HEK293 (cell line): Measurements from ENCODE around the gene GGT5.

Experiments
- CTCF ChIA-PET: fragments of 350-600 bp; formaldehyde crosslinking; extraction: SDS; loops from one replicate; lab custom pipeline; 2021; ENCODE audit warnings: antibody characterized with exemption; lab: Yijun Ruan, JAX
- POLR2A ChIA-PET: fragments of 300-600 bp; formaldehyde crosslinking; extraction: SDS; loops from one replicate; lab custom pipeline; 2020; ENCODE audit warnings: antibody characterized with exemption, inconsistent platforms; lab: Yijun Ruan, JAX
- H3K27ac ChIP-seq: fragments of 200-500 bp; sonication (Bioruptor generic); 2 replicates; pipeline ENCODE4 v1.5.1; 2014; ENCODE audit warnings: low read depth, low read length, control low read depth, inconsistent platforms; ENCODE audit errors: extremely low read depth
- H3K36me3 ChIP-seq, 2 experiments: fragments of 200-500 bp in 1 of 2; sonication (Bioruptor generic) in 1 of 2; 1 replicate in 1 of 2; 2 replicates in 1 of 2; pipeline ENCODE4 v1.5.1; 2014 to 2017; ENCODE audit warnings: inconsistent platforms in 2 of 2, low read length in 2 of 2; ENCODE audit not compliant: control insufficient read depth in 2 of 2, insufficient read depth in 1 of 2
- H3K4me1 ChIP-seq: fragments of 200-500 bp; sonication (Bioruptor generic); 2 replicates; pipeline ENCODE4 v1.5.1; 2014; ENCODE audit warnings: mild to moderate bottlenecking, low read length, inconsistent platforms; ENCODE audit not compliant: control insufficient read depth, insufficient read depth
- H3K4me3 ChIP-seq: 2 replicates; pipeline ENCODE4 v1.5.1; 2011; ENCODE audit warnings: low read depth, mild to moderate bottlenecking, control low read depth, low read length, moderate library complexity
- H3K9me3 ChIP-seq: fragments of 200-500 bp; sonication (Bioruptor generic); 2 replicates; pipeline ENCODE4 v1.5.1; 2014; ENCODE audit warnings: low read depth, low read length, inconsistent platforms; ENCODE audit not compliant: control insufficient read depth, insufficient read depth
- BCL11A ChIP-seq: fragments of 450-650 bp; formaldehyde crosslinking; IDR thresholded peaks from 2 replicates; pipeline ENCODE4 v1.5.1; 2016; ENCODE audit warnings: low read depth, missing biosample characterization, missing genetic modification characterization
- CTCF ChIP-seq: fragments of 450-650 bp; formaldehyde crosslinking; IDR thresholded peaks from 2 replicates; pipeline ENCODE4 v1.5.1; 2016; ENCODE audit warnings: missing biosample characterization, missing genetic modification characterization
- GLIS2 ChIP-seq: fragments of 450-650 bp; formaldehyde crosslinking; IDR thresholded peaks from 2 replicates; pipeline ENCODE4 v1.5.1; 2016; ENCODE audit warnings: missing biosample characterization, missing genetic modification characterization
- KLF17 ChIP-seq: fragments of 450-650 bp; formaldehyde crosslinking; IDR thresholded peaks from 2 replicates; pipeline ENCODE4 v1.5.1; 2016; ENCODE audit warnings: missing biosample characterization, missing genetic modification characterization
- OVOL3 ChIP-seq: fragments of 450-650 bp; formaldehyde crosslinking; IDR thresholded peaks from 2 replicates; pipeline ENCODE4 v1.5.1; 2016; ENCODE audit warnings: missing biosample characterization, missing genetic modification characterization
- PATZ1 ChIP-seq: fragments of 450-650 bp; formaldehyde crosslinking; IDR thresholded peaks from 2 replicates; pipeline ENCODE4 v1.5.1; 2016; ENCODE audit warnings: missing biosample characterization, missing genetic modification characterization
- PRDM1 ChIP-seq: fragments of 450-650 bp; formaldehyde crosslinking; IDR thresholded peaks from 2 replicates; pipeline ENCODE4; 2016; ENCODE audit warnings: missing biosample characterization, missing genetic modification characterization
- YY1 ChIP-seq: fragments of 450-650 bp; formaldehyde crosslinking; IDR thresholded peaks from 2 replicates; pipeline ENCODE4 v1.5.1; 2018; ENCODE audit warnings: missing biosample characterization, missing genetic modification characterization
- ZBTB21 ChIP-seq: fragments of 450-650 bp; formaldehyde crosslinking; IDR thresholded peaks from 2 replicates; pipeline ENCODE4 v1.5.1; 2017; ENCODE audit warnings: missing biosample characterization, missing genetic modification characterization
- ZFHX2 ChIP-seq: fragments of 450-650 bp; formaldehyde crosslinking; conservative IDR thresholded peaks from 2 replicates; pipeline ENCODE4 v1.5.1; 2016; ENCODE audit warnings: missing biosample characterization, missing genetic modification characterization
- ZNF202 ChIP-seq: fragments of 450-650 bp; formaldehyde crosslinking; IDR thresholded peaks from 2 replicates; pipeline ENCODE4 v1.5.1; 2016; ENCODE audit warnings: missing biosample characterization, missing genetic modification characterization, borderline replicate concordance
- ZNF26 ChIP-seq: fragments of 450-650 bp; formaldehyde crosslinking; IDR thresholded peaks from 2 replicates; pipeline ENCODE4 v1.5.1; 2016; ENCODE audit warnings: missing biosample characterization, missing genetic modification characterization
- ZNF366 ChIP-seq: fragments of 450-650 bp; formaldehyde crosslinking; conservative IDR thresholded peaks from 2 replicates; pipeline ENCODE4 v1.5.1; 2016; ENCODE audit warnings: missing biosample characterization, missing genetic modification characterization
- ZNF423 ChIP-seq: fragments of 450-650 bp; formaldehyde crosslinking; IDR thresholded peaks from 2 replicates; pipeline ENCODE4 v1.5.1; 2016; ENCODE audit warnings: missing biosample characterization, missing genetic modification characterization
- ZNF510 ChIP-seq: fragments of 450-650 bp; formaldehyde crosslinking; IDR thresholded peaks from 2 replicates; pipeline ENCODE4 v1.5.1; 2018; ENCODE audit warnings: mild to moderate bottlenecking, missing genetic modification characterization, missing biosample characterization; ENCODE audit not compliant: insufficient replicate concordance
- ZNF530 ChIP-seq: fragments of 450-650 bp; formaldehyde crosslinking; IDR thresholded peaks from 2 replicates; pipeline ENCODE4 v1.5.1; 2016; ENCODE audit warnings: low read depth, missing biosample characterization, missing genetic modification characterization
- ZNF548 ChIP-seq: fragments of 450-650 bp; formaldehyde crosslinking; IDR thresholded peaks from 2 replicates; pipeline ENCODE4 v1.5.1; 2016; ENCODE audit warnings: missing biosample characterization, missing genetic modification characterization
- ZNF558 ChIP-seq: fragments of 450-650 bp; formaldehyde crosslinking; IDR thresholded peaks from 2 replicates; pipeline ENCODE4 v1.5.1; 2016; ENCODE audit warnings: missing biosample characterization, missing genetic modification characterization
- ZNF645 ChIP-seq: fragments of 450-650 bp; formaldehyde crosslinking; IDR thresholded peaks from 2 replicates; pipeline ENCODE4; 2016; ENCODE audit warnings: missing biosample characterization, missing genetic modification characterization
- ZNF658 ChIP-seq: fragments of 450-650 bp; formaldehyde crosslinking; IDR thresholded peaks from 2 replicates; pipeline ENCODE4; 2016; ENCODE audit warnings: missing biosample characterization, missing genetic modification characterization
- ZSCAN23 ChIP-seq: fragments of 450-650 bp; formaldehyde crosslinking; IDR thresholded peaks from 2 replicates; pipeline ENCODE4 v1.5.1; 2016; ENCODE audit warnings: missing biosample characterization, missing genetic modification characterization
- ZSCAN5A ChIP-seq: fragments of 450-650 bp; formaldehyde crosslinking; IDR thresholded peaks from 2 replicates; pipeline ENCODE4 v1.5.1; 2016; ENCODE audit warnings: missing biosample characterization, missing genetic modification characterization

The GGT5 gene

GRCh38 chr22:24201681-24202614, 42.9 kb downstream of the GGT5 start:
- ChIA-PET POLR2A (interaction anchor here (0.7 kb wide), 1 partner anchor 340 kb away, joined by 4 read pairs; no protein-coding TSS in a partner anchor), CTCF (interaction anchor here (0.8 to 1.2 kb wide), 3 partner anchors 11 to 41 kb away, joined by 4 read pairs; no protein-coding TSS in a partner anchor)
- Histone ChIP-seq H3K4me3 (no peak overlapping the region), H3K36me3 (no peaks in the 10 kb centered on the region), H3K4me1 (no peaks in the 10 kb centered on the region), H3K27ac (no peak overlapping the region), H3K9me3 (no peaks in the 10 kb centered on the region)
- TF ChIP-seq ZSCAN5A (tag by site-specific recombination) (no peak), GLIS2 (tag by site-specific recombination) (no peak), ZNF26 (no peak), ZFHX2 (tag by site-specific recombination) (no peak), PATZ1 (no peak), ZBTB21 (tag by site-specific recombination) (no peak)

GRCh38 chr22:24200619-24201212, 44.2 kb downstream of the GGT5 start:
- Histone ChIP-seq H3K4me3 (no peak overlapping the region), H3K36me3 (no peaks in the 10 kb centered on the region), H3K27ac (no peak overlapping the region), H3K4me1 (no peaks in the 10 kb centered on the region), H3K9me3 (no peaks in the 10 kb centered on the region)
- CTCF ChIA-PET = interaction anchor here (0.9 to 1.5 kb wide), 2 partner anchors 10 to 30 kb away, joined by 3 read pairs; no protein-coding TSS in a partner anchor
- POLR2A ChIA-PET = no interaction called here
- TF ChIP-seq ZNF548 (tag by site-specific recombination) (no peak), OVOL3 (no peak), ZNF423 (tag by site-specific recombination) (no peak), ZNF366 (tag by site-specific recombination) (no peak), ZNF658 (tag by site-specific recombination) (no peak), ZNF530 (tag by site-specific recombination) (no peak), ZNF510 (no peak), ZNF558 (tag by site-specific recombination) (no peak), ZNF202 (tag by site-specific recombination) (no peak), KLF17 (no peak), PRDM1 (tag by site-specific recombination) (no peak), ZSCAN23 (tag by site-specific recombination) (no peak), ZNF645 (no peak), ZNF26 (no peak), CTCF (no peak), YY1 (tag by site-specific recombination) (no peak), BCL11A (tag by site-specific recombination) (no peak)
